Dermis lymphatic vessel endothelial cell (primary cell): ENCODE data around the gene GAS2. TPM values are rescaled to one million over a fixed set of nuclear protein-coding genes. Genes with fewer than 3 reads are reported as not detected.

ENCODE experiments used
- total RNA-seq: library from RNA; depleted of rRNA; stranded (reverse); fragments of >200 nt; gene quantifications from 2 replicates; pipeline ENCODE4 v1.2.1, GENCODE V29; 2014

GAS2 gene
- total RNA-seq = 0.76 and 0.95 TPM in 2 replicates

GRCh38 chr11:22666325-22666687 is at the start of gene GAS2:
TSS of gene GAS2 (plus strand) at chr11:22666611. CDS start at chr11:22674870, 8,259 bp downstream.

DNA sequence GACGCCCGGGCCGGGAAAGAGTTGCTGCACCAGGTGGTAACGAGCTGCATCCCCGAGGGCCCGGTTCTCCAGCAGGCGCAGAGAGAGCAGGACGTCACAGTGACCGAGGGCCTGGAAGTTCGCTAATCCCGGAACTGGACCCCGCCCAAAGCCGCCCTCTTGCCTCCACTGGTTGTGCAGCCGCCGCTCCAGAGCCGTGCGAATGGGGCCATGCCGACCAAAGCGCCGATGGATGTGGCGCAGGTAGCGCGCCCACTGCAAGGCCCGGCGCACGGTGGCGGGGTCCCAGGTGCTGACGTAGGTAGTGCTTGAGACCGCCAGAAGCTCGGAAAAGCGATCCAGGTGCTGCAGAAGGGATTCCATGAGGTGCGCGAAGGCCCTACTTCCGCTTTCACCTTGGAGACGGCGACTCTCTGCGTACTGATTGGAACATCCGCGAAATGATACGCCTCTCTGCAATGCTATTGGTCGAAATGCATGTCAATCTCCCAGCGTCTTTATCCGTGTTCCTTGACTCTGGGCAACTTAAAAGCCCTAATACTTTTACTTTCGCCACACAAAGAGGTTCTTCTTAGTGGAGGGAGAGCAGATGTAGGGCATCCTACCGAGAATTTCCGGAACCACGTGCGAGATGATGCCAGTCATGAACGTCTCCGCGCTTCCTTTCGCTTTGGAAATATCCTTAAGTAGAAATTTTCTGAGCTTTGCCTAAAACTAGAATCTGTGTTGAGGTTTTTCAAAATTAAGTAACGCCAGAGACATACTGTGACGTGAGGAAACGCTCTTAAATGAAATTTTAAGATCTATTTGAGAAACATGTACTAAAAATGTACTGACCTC is 40.7 kb upstream of the GAS2 start, which contains the start of gene FANCF:
Gene FANCF, minus strand, starts transcription at position 376 of the 840 bp plus-strand sequence. Its CDS starts 13 bp downstream, at position 363.

GRCh38 chr11:22829231-22830081 is 163.0 kb downstream of the GAS2 start, which contains the start of gene SVIP:
TSS of gene SVIP (minus strand) at chr11:22829801. CDS start at chr11:22829748, 53 bp downstream.

GRCh38 chr11:22860241-22860640 is 193.8 kb downstream of the GAS2 start, which contains the start of gene CCDC179:
TSS of gene CCDC179 (minus strand) at chr11:22860474. CDS start at chr11:22860421, 53 bp downstream.

Other genes with a start within 250 kb of the GAS2 start
- gene FANCF, start 40.8 kb upstream of the GAS2 start, total RNA-seq = 7.9 and 10.0 TPM in 2 replicates
- 11.4 and 11.9 TPM in 2 replicates for gene SVIP, start 163.2 kb downstream of the GAS2 start, total RNA-seq
- gene CCDC179, start 193.9 kb downstream of the GAS2 start, total RNA-seq = not detected in 2 replicates